ENCODE data around the gene NAA30.
"Not testable (repeated sequence)": the region's sequence is repeated elsewhere in the genome, so short reads cannot be mapped to it uniquely, and the experiment has no call there.

Gene NAA30

DNA sequence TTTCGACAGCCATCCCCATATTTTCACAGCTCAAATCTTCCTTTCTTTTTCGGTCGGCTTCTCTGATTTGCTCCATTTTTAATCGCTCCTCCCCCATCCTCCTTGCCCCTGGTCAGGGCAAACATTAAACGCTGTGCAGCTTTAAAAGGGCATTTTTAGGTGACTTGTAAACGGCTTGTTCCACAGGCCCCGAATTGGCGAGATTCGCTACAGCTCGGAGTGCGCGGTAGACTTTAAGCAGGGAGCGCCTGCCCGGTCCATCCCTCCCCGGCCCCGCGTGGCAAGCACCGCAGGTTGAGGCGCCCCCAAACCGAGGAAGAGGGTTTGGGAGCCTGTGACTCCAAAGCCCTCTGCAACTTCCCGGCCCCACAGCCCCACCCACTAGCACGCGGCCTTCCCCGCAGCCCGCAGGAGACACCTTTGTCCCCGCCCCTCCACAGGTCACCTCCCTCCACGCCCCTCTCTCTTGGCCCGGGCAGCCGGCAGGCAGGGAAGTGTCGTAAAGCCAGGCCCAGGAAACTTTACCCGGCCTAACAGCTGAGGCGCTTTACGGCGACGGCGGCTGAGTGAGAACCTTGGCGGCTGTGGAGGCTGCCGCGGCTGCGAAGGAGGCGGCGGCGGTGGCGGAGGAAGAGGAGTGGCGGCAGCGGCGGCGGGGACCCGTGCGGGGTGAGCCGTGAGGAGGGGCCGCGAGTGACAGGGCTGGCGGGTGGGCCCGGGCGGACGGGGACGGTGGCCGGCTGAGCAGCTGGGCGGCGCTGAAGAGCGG lies at the start of gene NAA30:
TSS of gene NAA30 (plus strand) at position 550 of the 769 bp plus-strand sequence. CDS start 372 bp downstream, outside the sequence.
- peak; percentile 94 for DNase-seq

DNA sequence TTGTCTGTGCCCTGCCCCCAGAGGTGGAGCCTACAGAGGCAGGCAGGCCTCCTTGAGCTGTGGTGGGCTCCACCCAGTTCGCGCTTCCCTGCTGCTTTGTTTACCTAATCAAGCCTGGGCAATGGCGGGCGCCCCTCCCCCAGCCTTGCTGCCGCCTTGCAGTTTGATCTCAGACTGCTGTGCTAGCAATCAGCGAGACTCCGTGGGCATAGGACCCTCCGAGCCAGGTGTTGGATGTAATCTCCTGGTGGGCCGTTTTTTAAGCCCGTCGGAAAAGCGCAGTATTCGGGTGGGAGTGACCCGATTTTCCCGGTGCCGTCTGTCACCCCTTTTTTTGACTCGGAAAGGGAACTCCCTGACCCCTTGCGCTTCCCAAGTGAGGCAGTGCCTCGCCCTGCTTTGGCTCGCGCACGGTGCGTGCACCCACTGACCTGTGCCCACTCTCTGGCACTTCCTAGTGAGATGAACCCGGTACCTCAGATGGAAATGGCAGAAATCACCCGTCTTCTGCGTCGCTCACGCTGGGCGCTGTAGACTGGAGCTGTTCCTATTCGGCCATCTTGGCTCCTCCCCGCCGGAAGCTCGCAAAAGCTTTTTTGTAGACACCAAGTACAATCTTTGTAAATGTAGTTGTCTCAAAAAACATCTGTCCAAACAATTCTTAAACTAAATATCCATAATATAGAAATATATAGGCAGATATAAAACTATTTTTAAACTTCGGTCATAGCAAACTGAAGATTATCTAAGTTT lies 46.7 kb upstream of the NAA30 start:
- DNase-seq: not testable (repeated sequence)

DNA sequence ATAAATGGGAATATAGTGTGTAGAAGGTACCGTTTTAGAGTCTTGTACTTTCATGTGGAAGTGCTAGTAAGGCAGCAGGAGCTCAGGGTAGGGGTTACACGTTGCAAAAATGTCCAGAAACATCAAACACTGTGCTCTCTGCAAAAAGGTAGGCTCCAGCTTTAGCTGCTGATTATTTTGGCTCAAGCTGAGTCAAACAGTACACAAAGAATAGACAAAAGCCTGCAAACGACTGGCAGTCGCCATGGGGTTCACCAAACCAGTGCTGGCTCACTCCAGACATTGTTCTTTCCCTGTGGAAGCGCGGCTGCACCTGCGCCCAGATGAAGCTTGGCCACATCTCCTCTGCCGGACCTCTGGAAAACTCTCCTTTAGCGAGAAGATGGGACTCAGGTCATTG lies 45.3 kb upstream of the NAA30 start:
- DNase-seq: no peak

DNA sequence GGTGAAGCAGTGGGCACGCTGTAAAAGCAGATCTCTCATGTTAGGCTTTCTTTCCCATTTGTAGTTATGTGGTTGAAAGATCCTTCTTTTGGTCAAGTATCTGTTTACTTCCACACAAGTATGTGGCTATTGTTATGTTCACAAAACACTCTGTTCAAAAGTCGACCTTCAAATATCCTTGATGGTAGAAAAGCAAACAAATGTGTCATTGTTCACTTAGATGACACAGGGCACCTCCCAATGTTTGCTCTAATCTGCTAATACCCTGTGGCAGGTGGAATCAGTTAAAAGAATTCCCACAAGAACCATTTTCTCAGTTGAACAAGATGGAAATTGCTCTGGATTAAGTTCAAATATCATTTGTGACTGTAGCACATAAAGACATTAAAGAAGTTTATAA lies 43.6 kb upstream of the NAA30 start:
- DNase-seq: no peak

DNA sequence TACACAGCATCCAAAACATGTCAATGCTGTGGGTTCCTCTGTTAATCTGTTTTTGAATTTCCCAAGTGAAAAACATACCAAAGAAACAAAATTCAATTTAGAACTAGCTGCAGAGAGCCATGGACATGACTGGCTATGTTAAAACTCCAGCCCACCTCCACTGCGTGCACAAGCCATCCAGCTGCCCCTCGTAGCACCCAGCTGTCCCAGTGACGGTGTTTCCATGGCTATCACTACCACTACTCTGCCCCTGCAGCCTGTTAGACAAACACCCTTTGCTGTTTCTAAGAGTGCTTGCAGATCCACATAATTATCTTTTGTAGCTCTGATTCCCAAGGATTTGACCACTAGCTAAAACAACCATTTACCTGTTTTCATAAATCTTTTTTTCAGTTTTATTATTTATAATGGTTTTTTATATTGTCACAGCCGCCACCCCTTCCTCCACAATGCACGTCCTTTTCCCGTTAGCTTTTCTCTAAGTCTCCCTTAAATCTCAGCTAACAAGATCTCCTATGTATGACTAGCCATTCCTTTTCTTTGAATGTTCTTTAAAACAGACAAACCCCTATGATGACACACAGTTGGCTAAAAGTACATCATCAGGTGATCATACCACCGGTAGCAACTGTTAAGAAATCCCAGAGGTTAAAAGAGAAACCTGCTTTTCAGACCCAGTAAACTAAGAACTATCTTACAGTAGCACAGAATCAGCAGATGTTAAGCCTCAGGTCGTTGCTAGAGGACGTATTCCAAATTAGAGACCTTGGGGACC lies 37.8 kb upstream of the NAA30 start:
- DNase-seq: no peak

DNA sequence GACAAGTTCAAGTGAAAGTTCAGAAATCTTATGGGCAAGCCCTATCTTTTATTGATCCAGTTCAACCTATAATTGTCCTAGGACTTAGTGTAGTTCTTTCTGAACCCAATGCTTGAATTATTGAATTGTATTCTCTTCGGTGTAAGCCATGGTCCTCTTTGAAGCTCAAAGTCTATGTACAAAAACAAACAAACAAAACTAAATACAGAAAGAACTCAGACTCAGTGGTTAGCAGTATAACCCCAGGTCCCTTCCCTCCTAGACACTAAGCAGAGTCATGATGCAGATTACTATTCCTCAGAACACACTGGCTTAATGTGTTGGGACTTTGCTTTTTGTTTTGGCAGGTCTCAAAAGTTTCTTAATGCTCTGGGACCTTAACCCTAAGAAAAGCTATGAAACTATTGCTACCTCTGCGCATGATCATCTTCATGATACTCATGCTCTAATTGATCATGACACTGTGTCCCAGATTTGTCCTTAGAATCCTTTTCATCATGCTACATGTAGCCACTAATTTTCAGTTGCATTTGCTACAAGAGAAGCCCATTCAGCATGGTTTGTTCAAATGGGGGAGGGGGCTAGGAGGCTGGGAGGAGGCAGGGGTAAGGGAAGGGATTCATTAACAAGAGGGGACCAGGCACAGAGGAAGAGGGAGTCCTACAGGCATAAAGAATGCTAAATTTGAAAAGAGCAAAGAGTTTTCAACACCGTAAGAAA lies 35.1 kb upstream of the NAA30 start:
- DNase-seq: no peak

DNA sequence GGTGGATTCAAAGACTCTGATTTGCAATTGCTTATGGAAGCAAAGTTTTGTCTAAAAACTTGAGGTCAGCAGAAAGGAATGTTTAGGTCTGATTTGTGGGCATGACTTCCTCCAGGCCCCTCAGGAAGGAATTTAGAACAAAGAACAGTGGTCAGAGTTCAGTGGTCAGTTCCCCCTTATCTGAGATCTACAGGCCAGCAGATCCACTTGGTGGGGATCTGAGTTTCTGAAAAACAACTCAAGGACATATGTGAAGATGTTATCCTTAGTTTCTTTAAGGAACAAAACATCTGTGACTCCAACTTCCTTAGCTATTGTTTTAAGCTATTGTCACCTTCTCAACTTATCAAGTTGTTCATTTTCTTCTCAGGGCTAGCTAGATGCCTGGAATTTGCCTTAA lies 28.0 kb upstream of the NAA30 start:
- DNase-seq: peak; percentile 37

DNA sequence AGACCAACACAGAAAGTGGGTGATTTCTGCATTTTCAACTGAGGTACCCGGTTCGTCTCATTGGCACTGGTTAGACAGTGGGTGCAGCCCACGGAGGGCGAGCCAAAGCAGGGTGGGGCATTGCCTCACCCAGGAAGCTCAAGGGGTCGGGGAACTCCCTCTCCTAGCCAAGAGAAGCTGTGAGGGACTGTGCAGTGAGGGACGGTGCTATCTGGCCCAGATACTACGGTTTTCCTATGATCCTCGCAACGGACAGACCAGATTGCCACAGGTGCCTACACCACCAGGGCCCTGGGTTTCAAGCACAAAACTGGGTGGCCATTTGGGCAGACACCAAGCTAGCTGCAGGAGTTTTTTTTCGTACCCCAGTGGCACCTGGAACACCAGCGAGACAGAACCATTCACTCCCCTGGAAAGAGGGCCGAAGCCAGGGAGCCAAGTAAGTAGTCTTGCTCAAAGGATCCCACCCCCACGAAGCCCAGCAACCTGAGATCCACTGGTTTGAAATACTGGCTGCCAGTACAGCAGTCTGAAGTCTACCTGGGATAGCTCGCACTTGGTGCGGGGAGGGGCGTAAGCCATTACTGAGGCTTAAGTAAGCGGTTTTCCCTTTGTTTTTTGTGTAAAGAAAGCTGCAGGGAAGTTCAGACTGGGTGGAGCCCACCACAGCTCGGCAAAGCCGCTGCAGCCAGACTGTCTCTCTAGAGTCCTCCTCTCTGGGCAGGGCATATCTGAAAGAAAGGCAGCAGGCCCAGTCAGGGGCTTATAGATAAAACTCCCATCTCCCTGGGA lies 25.5 kb upstream of the NAA30 start:
- no peak for DNase-seq

DNA sequence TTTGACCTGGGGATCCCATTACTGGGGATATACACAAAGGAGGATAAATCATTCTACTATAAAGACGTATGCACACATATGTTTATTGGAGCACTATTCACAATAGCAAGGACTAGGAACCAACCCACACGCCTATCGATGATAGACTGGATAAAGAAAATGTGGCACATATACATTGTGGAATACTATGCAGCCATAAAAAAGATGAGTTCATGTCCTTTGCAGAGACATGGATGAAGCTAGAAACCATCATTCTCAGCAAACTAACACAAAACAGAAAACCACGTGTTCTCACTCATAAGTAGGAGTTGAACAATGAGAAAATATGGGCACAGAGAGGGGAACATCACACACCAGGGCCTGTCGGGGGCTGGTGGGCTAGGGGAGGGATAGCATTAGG lies 20.2 kb upstream of the NAA30 start:
- not testable (repeated sequence) for DNase-seq

DNA sequence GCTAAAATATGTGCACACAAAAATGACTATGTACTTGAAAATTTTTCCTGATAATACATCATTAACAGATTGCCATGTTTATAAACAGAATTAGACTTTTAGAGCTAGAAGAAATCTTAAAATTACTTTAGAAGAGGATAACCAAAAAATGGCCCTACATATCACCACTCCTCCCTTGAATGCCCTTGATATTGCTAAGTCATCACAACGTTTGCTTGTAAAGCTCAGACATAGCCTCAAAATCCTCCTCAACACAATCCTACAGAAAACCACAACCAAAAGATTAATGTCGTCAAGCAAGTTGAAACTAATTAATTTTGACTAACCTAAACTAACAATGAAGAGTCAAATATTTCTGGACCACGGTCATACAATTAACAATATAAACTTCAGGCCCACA lies 19.4 kb upstream of the NAA30 start:
- DNase-seq: no peak

DNA sequence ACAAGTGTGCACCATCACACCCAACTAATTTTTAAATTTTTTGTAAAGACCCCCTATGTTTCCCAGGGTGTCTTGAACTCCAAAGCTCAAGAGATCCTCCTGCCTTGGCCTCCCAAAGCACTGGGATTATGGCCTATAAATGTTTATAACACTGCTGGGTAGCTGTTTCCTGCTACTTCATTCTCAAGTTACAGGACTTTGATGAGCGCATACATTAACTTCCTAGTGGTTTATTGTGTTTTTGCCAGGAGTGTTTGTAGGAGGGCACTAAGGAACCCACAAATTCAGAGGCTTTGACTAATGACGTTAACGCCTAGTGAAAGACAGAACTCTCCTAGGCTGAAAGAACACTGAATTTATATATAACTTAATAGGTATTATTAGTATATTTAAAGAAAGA lies 15.2 kb upstream of the NAA30 start:
- no peak for DNase-seq

DNA sequence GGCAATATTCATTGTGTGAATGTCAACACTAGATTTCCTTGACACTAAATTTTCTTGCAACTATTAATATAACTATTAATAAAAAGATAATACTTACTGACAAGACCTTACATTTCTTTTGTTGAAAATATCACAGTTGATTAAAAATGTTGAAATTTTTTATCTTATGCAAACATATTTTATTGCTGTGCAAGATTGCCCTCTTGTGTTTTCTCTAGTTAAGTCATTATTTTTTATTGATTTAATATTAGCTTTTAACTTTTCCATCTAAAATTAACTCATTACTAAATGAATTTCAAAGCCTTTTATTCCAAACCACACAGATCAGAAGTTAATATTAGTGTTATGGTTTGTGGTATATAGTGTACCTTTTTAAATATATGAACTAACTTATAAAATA lies 11.7 kb upstream of the NAA30 start:
- DNase-seq: no peak

DNA sequence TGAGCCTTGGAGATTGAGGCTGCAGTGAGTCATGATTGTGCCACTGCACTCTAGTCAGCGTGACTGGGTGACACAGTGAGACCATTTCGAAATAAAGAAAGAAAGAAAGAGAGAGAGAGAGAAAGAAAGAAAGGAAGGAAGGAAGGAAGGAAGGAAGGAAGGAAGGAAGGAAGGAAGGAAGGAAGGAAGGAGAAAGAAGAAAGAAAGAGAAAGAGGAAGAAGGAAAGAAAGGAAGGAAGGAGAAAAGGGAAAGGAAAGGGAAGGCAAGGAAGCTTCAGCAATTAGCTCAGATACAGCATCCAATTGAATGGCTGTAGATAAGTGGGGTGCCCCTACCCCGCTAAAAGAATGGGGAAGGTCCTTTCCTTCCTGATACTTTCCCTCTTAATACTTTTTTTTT lies 9.5 kb upstream of the NAA30 start:
- no peak for DNase-seq

DNA sequence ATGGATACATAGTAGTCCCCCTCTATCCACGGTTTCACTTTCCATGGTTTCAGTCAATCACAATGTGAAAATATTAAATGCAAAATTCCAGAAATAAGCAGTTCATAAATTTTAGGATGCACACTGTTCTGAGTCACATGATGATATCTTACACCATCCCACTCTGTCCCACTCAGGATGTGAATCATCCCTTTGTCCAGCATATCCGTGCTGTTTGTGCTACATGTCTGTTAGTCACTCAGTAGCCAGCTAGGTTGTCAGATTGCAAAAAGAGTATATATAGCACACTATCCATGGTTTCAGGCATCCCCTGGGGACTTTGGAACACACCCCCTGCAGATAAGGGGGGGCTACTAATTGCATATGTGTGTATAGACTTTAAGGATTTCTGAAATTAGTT lies 8.1 kb upstream of the NAA30 start:
- DNase-seq: peak; percentile 87

DNA sequence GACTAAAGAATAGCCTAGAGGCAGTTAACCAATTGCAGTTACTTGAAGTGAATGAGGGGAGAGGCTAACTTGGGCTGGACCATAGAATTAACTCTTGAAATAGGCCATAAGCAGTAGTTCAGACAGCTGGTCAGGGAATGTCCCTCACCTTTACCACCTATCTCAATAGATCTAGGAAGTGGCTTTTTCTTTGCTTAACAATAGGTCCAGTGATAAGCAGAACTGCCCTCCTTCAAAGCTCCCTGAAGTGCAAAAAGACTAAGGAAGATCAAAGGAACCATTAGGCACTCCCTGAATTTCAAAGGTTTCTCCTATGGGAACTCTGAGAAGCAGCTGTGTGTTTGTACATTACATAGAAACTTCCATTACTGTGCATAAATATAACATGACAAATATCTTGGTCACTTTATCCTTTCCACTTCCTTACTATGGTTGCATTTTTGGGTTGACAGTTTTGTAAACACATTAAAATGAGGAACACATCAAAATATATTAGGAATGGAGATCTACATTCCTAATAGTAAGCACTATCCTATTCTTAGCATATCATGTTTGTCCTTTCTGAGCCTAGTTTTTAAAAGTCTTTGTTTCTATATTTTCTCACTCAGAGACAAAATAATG lies 7.2 kb upstream of the NAA30 start:
- DNase-seq: no peak

DNA sequence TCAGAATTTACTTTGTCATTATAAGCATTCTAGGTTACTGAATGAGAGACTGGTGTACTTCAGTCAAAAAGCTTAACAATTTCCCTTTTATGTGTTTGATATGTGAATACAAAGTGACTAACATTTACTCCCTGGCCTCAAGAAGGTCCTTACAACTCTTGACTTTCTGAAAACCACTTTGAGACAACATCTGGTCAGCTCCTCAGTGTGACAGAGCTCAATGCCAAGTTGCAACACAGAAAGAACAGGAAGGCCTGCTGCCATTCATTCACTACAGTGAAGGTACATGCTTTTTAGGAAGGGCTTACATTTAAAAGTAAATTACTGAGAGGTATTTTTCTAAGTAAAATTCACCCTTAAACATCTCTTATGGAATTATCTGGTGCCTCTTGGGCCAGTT lies 2.3 kb upstream of the NAA30 start:
- DNase-seq: no peak

DNA sequence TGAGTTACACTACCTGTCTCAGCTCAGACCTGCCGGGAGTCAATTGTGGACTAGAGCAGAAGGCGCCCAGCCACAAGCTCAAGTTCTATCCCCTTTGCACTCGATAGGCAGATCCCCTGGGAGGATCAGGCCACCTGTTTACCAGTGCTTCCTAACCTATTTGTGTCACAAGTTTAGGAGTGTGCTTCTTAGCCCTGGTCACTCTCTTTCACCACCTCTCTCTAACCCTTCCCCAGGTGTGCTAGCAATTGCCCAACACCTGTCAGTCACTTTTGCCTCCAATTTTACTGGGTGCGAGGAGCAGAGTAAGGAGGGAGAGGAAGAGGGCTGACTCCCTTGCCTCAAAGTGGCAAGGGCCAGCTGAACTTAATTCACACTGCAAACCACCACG lies 745 bp upstream of the NAA30 start:
- DNase-seq: no peak

DNA sequence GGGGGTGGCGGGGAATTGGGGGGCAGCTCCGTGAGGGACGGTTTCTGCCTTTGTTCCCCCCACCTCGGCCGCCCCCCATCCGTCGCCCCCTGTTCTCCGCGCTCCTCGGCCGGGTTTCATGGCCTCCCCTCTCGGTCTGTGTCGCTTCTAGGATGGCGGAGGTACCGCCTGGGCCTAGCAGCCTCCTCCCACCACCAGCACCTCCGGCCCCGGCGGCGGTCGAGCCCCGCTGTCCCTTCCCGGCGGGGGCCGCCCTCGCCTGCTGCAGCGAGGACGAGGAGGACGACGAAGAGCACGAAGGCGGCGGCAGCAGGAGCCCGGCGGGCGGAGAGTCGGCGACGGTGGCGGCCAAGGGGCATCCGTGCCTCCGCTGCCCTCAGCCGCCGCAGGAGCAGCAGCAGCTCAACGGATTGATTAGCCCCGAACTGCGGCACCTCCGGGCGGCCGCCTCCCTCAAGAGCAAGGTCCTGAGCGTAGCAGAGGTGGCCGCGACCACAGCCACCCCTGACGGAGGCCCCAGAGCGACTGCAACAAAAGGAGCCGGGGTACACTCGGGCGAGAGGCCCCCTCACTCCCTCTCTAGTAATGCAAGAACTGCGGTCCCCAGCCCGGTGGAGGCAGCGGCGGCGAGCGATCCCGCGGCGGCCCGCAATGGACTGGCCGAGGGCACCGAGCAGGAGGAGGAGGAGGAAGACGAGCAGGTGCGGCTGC lies 575 bp downstream of the NAA30 start:
- DNase-seq: peak; percentile 40

DNA sequence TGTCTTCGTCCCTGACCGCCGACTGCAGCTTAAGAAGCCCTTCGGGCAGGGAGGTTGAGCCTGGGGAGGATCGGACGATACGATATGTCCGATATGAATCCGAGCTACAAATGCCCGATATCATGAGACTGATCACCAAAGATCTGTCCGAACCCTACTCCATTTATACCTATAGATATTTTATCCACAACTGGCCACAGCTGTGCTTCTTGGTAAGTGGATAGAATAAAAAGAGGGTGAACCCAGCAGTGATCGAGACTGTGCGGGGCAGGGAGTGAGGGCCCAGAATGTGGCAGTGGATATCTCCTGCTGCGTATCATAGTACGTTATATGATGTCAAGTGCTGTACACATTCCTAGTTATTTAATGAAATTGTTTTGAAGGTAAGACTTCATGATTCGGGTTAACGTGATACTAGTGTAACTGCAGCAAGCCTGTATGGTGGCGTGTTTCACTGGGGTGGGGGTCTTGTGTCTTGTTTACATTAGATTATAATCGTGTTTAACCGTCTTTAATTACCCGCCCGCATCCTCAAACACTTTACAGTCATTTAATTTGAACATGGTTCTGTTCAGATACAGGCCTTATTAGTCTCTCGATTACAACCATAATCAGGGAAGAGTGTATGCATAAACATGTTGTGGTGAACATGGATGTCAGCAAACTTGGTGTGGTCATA lies 1.3 kb downstream of the NAA30 start:
- peak; percentile 25 for DNase-seq

DNA sequence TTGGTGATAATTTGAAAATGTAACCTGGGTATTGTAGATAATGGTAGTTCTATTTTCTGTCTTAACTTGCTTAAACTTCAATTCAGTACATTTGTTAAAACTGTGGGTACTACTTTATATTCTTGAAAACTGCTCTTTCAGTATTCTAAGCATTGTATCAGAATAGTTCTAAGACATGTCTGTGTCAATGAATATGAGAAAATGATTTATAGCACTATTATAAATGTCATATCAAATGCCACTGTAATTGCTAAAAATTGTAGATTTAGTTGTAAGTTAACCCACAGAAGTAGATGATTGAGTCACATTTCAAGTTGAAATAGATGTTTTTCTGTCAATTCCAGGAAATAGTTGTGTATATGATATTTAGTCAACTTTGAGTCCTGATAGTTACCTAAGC lies 2.4 kb downstream of the NAA30 start:
- no peak for DNase-seq

Data from EL (cell line).